ENCODE measurements around the gene NECAB2. TPM values are rescaled to one million over a fixed set of nuclear protein-coding genes. Genes with fewer than 3 reads are reported as not detected.
A peak's percentile ranks its signal among the peaks of the same experiment; 100 is the strongest.

Gene NECAB2
- total RNA-seq, 1 donor from 2014 or later = 12.9 TPM

- DNase-seq (ENCODE audit: low spot score) = no peak
- ATAC-seq = peak; percentile 1
Observed at GRCh38 chr16:83965444-83966152, 2.4 kb upstream of the NECAB2 start.

DNA sequence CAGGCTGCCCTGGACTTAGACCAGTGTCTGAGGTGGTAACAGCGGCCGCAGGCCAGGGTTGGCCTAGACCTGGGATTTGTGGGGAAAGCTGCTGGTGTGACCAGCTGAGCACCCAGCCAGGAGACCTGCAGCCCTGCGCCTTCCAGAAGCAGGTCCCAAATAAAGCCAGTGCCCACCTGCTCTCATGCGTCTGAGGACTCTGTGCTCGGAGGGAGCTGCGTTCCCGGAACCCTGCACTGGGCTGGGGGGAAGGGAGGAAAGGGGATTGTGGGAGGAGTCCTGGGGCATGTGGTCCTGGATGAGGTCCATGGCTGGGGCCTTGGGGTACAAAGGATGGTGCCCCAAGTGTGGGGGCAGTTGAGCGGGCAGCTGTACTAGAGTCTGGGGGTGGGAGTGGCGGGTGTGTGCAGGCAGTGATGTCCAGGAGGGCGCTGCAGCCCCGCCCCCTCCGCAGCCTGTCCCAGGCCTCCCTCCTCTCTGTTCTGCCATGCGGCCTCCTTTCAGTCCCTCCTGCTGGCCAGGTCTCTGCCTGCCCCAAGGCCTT lies 1.8 kb upstream of the NECAB2 start:
- DNase-seq (ENCODE audit: low spot score) (no peak), ATAC-seq (peak; percentile 9)

DNA sequence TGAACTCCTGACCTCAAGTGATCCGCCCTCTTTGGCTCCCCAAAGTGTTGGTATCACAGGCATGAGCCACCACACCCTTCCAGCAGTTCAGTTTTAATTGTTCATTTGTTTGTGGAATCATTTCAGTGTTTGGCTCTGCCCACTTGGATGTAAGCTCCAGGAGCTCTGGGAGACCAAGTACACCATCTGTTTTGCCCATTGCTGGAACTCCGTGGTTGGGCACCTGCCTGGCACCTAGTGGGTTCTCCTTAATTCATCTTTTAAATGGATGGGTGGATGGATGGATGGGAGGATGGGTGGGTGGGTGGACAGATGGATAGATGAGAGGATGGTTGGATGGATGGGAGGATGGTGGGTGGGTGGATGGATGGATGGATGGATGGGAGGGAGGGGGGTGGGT lies 953 bp upstream of the NECAB2 start:
- ATAC-seq (no peak), DNase-seq (ENCODE audit: low spot score) (no peak)

DNA sequence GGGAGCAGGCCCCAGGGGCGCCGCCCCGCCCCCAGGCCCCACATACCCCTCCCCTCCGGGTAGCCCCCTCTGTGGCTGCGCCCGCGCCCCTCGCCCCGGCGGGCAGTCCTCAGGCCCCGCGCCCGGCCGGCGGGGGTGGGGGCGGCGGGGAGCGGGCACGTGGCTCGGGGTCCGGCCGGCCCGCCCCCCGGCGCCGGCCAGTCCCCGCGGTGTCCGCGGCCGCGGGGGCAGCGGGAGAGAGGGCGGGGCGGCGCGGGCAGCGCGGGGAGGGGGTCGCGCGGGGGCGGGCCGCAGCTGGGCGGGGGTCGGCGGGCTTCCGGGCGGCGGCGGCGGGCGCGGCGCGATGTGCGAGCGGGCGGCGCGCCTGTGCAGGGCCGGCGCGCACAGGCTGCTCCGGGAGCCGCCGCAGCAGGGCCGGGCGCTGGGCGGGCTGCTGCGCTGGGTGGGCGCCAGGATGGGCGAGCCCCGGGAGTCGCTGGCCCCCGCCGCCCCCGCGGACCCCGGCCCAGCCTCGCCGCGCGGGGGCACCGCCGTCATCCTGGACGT lies 335 bp downstream of the NECAB2 start:
- peak; percentile 2 for ATAC-seq
- no peak for DNase-seq (ENCODE audit: low spot score)

GRCh38 chr16:83968891-83969649 lies 1.0 kb downstream of the NECAB2 start:
- ATAC-seq (no peak), DNase-seq (ENCODE audit: low spot score) (no peak)

DNA sequence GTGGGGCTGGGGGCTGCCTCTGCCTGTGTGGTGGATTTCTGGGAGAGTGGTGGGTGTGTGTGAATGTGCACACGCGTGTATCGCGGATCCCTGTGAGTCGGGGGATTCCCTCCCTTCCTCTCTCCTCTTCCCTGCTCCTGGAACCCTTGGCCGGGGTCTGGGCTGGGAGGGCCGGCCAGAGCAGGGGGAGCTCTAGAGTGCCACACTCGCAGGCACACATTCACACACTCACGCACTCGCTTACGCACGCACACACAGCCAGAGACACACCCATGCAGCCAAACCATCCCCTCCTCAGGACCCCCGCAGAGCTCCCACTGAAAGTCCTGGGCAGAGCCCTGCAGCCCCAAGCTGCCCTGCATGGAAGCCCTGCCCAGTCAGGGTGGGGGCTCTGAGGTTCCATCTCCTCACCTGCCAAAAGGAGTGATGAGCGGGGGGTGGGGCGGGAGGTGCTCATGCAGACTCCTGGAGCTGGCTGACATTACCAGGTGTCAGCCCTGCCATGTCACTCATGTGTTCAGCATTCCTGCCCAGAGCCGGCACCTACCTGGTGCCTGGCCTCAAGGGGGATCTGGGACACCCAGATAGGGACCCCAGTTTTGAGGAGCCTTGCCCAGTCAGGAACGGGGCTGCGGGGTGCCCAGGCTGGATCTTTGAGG lies 1.9 kb downstream of the NECAB2 start:
- DNase-seq (ENCODE audit: low spot score) (no peak), ATAC-seq (peak; percentile 10)

GRCh38 chr16:83970430-83970815 lies 2.4 kb downstream of the NECAB2 start:
- ATAC-seq (no peak), DNase-seq (ENCODE audit: low spot score) (no peak)

DNA sequence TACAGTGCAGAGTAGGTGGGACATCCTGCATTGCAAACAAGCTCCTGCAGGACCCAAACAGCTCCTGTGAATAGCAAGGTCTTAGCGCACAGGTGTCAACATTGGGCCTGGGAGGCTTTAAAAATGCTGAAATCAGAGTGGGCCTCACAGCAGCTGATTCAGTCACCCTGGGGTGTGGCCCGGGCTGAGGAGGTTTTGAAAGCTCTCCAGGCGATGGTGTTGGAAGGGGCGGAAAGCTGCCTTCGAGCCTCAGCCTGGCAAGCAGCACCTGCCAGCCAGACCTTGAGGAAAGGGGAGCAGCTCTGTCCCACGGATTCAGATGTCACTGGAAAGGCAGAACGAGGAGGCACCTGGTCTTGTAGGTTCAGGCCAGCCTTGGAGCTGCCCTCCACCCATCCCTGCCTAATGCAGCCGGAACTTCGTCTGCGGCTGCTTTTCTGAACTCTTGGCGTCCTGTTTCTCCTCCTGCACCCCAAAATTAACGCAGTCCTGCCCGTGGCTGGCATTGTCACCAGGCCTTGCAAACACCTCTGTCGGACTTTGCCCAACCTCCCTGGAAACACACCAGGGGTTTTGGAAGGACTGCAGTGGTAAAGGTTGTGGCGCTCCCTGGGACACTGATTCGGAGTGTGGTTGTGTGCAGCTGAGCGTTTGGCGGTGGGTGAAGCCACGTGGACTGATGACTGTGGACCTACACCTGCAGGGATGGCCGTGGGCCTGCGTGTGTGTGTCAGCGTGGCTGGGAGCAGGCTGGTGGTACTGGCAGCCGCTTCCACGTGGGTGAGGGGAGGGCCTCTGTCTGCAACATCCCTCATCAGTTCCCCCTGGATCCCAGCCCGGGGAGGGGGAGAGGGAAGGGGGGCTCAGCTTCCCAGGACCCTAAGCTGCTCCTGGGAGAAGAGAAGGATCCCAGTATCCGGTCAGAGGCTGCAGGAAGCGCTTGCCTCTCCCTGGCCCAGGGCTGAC lies 3.4 kb downstream of the NECAB2 start:
- DNase-seq (ENCODE audit: low spot score) = peak; percentile 71
- peak; percentile 71 for ATAC-seq

GRCh38 chr16:83972256-83973008 lies 4.4 kb downstream of the NECAB2 start:
- DNase-seq (ENCODE audit: low spot score) (no peak), ATAC-seq (no peak)

DNA sequence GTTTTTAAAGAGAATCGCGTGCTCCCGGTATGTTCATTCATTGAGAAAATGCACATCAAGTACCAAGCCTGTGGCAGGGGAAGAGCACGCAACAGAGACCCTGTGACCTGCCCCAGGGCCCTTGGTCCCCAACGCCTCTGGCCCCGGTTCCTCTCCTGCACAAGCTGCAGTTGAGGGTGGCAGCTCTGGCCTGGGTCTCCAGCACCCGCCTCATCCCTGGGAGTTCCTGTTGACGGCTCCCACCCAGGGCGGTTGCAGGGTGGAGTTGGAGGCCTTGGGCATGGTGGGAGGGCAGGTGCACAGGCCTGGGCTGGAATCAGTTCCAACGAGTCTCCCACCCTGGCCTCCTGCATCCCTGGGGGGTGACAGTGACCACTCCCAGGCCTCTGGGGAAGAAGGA lies 5.0 kb downstream of the NECAB2 start:
- DNase-seq (ENCODE audit: low spot score) (no peak), ATAC-seq (no peak)

DNA sequence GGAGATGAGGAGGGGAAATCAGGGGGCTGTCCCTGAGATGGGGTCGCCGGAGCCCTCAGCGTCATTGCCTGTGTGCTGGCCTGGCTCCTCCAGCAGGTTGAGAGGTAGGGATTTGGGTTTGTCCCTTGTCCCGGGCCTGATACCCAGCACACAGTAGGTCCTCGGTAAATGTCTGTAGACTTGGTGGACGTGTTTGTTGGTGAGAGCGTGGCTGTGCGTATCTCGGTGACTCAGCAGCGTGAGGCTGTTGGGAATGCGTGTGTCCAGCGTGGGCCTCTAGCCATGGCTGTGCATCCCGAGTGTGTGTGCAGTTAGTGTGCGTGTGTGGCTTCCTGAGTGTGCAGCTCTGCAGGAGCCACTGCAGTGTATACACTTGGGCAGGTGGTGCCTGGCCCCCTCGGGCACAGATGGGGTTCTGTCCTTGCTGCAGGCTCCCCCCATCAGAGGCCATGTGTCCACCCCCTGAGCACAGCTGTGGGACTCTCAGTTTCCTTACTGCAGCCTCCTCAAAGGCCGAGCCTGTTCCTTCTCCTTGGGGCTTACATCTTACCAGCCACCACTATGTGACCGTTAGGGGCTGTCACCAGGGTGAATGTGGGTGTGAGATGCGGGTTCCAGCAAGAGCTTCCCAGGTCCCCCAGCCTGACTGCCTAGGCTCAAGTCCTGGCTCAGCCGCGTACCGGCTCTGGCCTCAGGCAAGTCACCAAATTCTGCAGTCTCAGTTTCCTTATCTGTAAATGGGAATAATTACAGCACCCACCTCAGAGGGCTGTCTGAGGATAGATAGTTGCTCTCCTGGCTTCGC lies 5.7 kb downstream of the NECAB2 start:
- ATAC-seq (no peak), DNase-seq (ENCODE audit: low spot score) (no peak)

- DNase-seq (ENCODE audit: low spot score) (no peak), ATAC-seq (no peak)
Observed at GRCh38 chr16:83974475-83974874, 6.4 kb downstream of the NECAB2 start.

DNA sequence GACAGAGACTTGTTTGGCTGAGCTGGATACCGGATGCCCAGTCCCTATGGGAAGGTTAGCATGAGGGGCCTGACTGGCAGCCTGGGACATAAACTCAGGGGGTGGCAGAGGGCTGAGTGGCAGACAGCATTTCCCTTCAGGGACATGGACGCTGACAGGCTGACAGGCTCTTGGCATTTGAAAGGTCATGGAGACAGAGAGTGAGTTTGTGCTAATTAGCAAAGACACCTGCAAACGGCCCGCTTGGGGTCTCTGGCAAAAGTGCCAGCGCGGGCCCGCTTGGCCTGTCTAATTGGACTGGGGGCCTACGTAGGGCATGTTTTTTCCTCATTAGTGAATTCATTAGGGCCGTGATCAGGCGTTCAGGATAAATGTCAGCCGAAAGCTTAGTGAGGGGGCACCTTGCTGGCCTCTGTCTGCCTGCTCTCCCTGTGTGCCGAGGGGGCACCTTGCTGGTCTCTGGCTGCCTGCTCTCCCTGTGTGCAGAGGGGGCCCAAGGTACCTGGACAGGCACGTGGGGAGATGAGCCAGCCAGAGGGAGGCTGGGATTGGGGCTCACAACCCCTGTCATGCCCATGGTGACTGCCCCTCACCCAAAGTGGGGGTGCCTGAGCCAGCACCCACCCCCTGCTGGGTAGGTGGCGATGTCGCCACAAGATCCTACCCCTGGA lies 7.7 kb downstream of the NECAB2 start:
- DNase-seq (ENCODE audit: low spot score) (no peak), ATAC-seq (no peak)

GRCh38 chr16:83977056-83977815 lies 9.2 kb downstream of the NECAB2 start:
- no peak for ATAC-seq
- no peak for DNase-seq (ENCODE audit: low spot score)

DNA sequence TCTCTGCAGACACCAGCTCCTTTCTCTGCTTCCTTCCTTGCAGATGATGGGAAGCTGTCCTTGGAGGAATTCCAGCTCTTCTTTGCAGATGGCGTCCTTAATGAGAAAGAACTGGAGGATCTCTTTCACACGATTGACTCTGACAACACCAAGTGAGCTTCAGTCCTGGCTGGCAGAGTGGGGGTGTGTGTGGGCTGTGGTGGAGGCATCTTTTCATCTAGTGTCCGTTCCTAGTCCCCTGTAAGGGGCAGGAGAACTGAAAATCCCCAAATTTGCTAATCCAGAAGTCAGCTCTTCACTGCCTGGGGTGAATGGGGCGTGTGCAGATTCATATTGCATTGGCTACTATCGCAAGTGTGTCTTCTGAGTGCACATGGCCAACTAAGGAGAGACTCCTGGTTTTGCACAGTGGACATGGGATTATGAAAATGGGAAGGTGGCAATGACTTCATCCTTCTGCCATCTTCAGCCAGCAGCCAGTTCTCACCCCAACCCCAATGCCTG lies 10.4 kb downstream of the NECAB2 start:
- no peak for DNase-seq (ENCODE audit: low spot score)
- no peak for ATAC-seq

DNA sequence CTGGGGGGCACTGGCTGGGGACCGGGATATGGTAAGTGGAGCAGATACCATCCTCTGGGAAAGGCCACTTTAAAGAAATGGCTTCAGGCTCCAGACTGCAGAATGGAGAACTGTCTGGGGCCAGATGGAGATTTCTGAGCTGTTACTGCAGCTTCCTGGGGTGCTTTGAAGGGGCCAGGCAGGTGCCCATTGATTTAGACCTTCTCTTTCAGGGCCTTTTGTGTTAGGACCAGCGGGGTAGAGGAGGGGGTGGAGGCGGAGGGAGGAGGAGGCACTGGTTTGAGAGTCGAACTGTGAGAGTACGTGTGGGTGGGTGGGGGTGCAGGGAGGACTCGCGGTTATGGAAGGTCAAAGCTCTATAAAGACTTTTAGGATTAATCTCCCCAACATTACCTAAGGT lies 11.4 kb downstream of the NECAB2 start:
- ATAC-seq (no peak), DNase-seq (ENCODE audit: low spot score) (no peak)

- ATAC-seq (no peak), DNase-seq (ENCODE audit: low spot score) (no peak)
Observed at GRCh38 chr16:83980794-83981193, 12.8 kb downstream of the NECAB2 start.
